Spleen (tissue), 7 donors: ENCODE data around the gene AGMO.

Experiments used
- POLR2A ChIP-seq, 3 donors: fragments of 450-650 bp; IDR thresholded peaks; one replicate each; pipeline ENCODE4 v1.5.1; 2017; ENCODE audit warnings: antibody characterized with exemption in 3 of 3, mild to moderate bottlenecking in 1 of 3
- POLR2AphosphoS5 ChIP-seq, 3 donors: sonication (generic); formaldehyde crosslinking; IDR thresholded peaks; one replicate each; pipeline ENCODE4 v1.5.1; 2017; ENCODE audit warnings: antibody characterized with exemption in 3 of 3
- TF ChIP-seq, protein P1 (sequence below), 11 experiments: fragments of 200-600 bp in 7 of 11; fragments of 450-650 bp in 4 of 11; sonication (generic) in 4 of 11; IDR thresholded peaks in 8 of 11; conservative IDR thresholded peaks in 3 of 11; 1 replicate in 7 of 11; 2 replicates in 4 of 11; pipeline versions ENCODE4 v1.4.0 to v1.8.0; 2016 to 2021; ENCODE audit warnings: antibody characterized with exemption in 11 of 11, inconsistent platforms in 4 of 11, mild to moderate bottlenecking in 1 of 11
- donor health status: DM: no; HTN: no; CAD: no; lungs with moderate emphysema.
- donor health status: DM: no; HTN: no; CAD: no.
- donor health status: DM: no; HTN: no; CAD: no.

DNA sequence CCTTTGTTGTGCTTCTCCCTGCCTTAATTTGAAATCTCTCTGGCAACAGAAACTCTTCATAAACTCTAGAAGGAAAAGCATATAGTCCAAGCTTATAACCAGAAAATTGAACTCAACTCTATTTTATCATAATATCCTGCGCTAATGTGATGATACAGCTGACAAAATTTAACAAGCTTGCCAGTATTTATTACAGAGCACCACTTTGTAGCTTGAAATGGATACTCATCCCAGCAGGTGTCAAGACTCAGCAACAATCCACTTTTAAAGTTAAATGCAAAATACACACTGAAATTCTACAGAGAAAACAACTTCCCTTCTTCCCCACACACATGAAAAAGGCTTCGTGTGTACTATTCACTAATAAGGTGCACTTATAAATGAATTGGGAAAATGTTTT, 228.9 kb downstream of the AGMO start:
- TF ChIP-seq, protein P1, sequence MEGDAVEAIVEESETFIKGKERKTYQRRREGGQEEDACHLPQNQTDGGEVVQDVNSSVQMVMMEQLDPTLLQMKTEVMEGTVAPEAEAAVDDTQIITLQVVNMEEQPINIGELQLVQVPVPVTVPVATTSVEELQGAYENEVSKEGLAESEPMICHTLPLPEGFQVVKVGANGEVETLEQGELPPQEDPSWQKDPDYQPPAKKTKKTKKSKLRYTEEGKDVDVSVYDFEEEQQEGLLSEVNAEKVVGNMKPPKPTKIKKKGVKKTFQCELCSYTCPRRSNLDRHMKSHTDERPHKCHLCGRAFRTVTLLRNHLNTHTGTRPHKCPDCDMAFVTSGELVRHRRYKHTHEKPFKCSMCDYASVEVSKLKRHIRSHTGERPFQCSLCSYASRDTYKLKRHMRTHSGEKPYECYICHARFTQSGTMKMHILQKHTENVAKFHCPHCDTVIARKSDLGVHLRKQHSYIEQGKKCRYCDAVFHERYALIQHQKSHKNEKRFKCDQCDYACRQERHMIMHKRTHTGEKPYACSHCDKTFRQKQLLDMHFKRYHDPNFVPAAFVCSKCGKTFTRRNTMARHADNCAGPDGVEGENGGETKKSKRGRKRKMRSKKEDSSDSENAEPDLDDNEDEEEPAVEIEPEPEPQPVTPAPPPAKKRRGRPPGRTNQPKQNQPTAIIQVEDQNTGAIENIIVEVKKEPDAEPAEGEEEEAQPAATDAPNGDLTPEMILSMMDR (IDR thresholded peaks at IDR 0.05 in 8 of 11, conservative IDR thresholded peaks at IDR 0.05 in 3 of 11): no peak
- no peak for TF ChIP-seq POLR2AphosphoS5 (IDR thresholded peaks at IDR 0.05)
- no peak for TF ChIP-seq POLR2A (IDR thresholded peaks at IDR 0.05)
